Stimulated activated CD4-positive, alpha-beta T cell treated with anti-CD3 and anti-CD28 coated beads, Interleukin-2, amount 100 ng/mL, for 4 hours (primary cell): ENCODE results near the gene CLDN24.
"Not testable (repeated sequence)": the region's sequence is repeated elsewhere in the genome, so short reads cannot be mapped to it uniquely, and the experiment has no call there.

Experiments used
- DNase-seq: peaks from one replicate; pipeline ENCODE4 v3.0.0-alpha.2; 2020; ENCODE audit warnings: low read depth

The CLDN24 gene

GRCh38 chr4:183347146-183347545 is 24.9 kb upstream of the CLDN24 start:
- no peak for DNase-seq

- DNase-seq: no peak
Measured at GRCh38 chr4:183345261-183345660, 23.0 kb upstream of the CLDN24 start.

GRCh38 chr4:183344523-183345255 is 22.5 kb upstream of the CLDN24 start:
- no peak for DNase-seq

- DNase-seq: no peak
Measured at GRCh38 chr4:183343730-183344129, 21.5 kb upstream of the CLDN24 start.

- no peak for DNase-seq
Measured at GRCh38 chr4:183342541-183343533, 20.6 kb upstream of the CLDN24 start.

- DNase-seq: no peak
Measured at GRCh38 chr4:183337833-183338232, 15.6 kb upstream of the CLDN24 start.

GRCh38 chr4:183337349-183337748 is 15.1 kb upstream of the CLDN24 start:
- DNase-seq: no peak

- DNase-seq: no peak
Measured at GRCh38 chr4:183335369-183335940, 13.2 kb upstream of the CLDN24 start.

- DNase-seq: no peak
Measured at GRCh38 chr4:183333983-183334382, 11.8 kb upstream of the CLDN24 start.

- DNase-seq: no peak
Measured at GRCh38 chr4:183333202-183333601, 11.0 kb upstream of the CLDN24 start.

GRCh38 chr4:183332447-183332846 is 10.2 kb upstream of the CLDN24 start:
- DNase-seq: no peak

- DNase-seq: no peak
Measured at GRCh38 chr4:183330841-183331240, 8.6 kb upstream of the CLDN24 start.

- no peak for DNase-seq
Measured at GRCh38 chr4:183329954-183330742, 7.9 kb upstream of the CLDN24 start.

- no peak for DNase-seq
Measured at GRCh38 chr4:183329244-183329643, 7.0 kb upstream of the CLDN24 start.

GRCh38 chr4:183328832-183329231 is 6.6 kb upstream of the CLDN24 start:
- no peak for DNase-seq

GRCh38 chr4:183327827-183328226 is 5.6 kb upstream of the CLDN24 start:
- DNase-seq: no peak

- no peak for DNase-seq
Measured at GRCh38 chr4:183326853-183327252, 4.6 kb upstream of the CLDN24 start.

- not testable (repeated sequence) for DNase-seq
Measured at GRCh38 chr4:183326387-183326786, 4.2 kb upstream of the CLDN24 start.

- no peak for DNase-seq
Measured at GRCh38 chr4:183324619-183325018, 2.4 kb upstream of the CLDN24 start.

- DNase-seq: not testable (repeated sequence)
Measured at GRCh38 chr4:183324056-183324455, 1.8 kb upstream of the CLDN24 start.

- no peak for DNase-seq
Measured at GRCh38 chr4:183323295-183323694, 1.1 kb upstream of the CLDN24 start.

- no peak for DNase-seq
Measured at GRCh38 chr4:183321516-183321915, 710 bp downstream of the CLDN24 start.
